Measurements from ENCODE around the gene CCDC90B.

Gene CCDC90B

GRCh38 chr11:83220260-83220659 lies 65.9 kb downstream of the CCDC90B start:
- TF ChIP-seq TSHZ2 (CRISPR knock-in tag; IDR thresholded peaks at IDR 0.05), result no peak
- no peak for TF ChIP-seq RARB (CRISPR knock-in tag; IDR thresholded peaks at IDR 0.05)
- TF ChIP-seq CSRNP3 (CRISPR knock-in tag; IDR thresholded peaks at IDR 0.05), result no peak
- no peak for TF ChIP-seq SNAI2 (CRISPR knock-in tag; IDR thresholded peaks at IDR 0.05)
- no peak for TF ChIP-seq CREB5 (CRISPR knock-in tag; IDR thresholded peaks at IDR 0.05; ENCODE audit: low read depth)
- TF ChIP-seq ZFP3 (CRISPR knock-in tag; IDR thresholded peaks at IDR 0.05), result no peak
- no peak for TF ChIP-seq ARNTL (CRISPR knock-in tag; IDR thresholded peaks at IDR 0.05; ENCODE audit: borderline replicate concordance, low read depth)
- no peak for TF ChIP-seq ZNF565 (CRISPR knock-in tag; conservative IDR thresholded peaks at IDR 0.05; ENCODE audit: low read depth)
- TF ChIP-seq ZNF8 (CRISPR knock-in tag; IDR thresholded peaks at IDR 0.05), result no peak
- no peak for TF ChIP-seq TCF4 (CRISPR knock-in tag; IDR thresholded peaks at IDR 0.05; ENCODE audit: borderline replicate concordance)
- no peak for TF ChIP-seq ZFP30 (CRISPR knock-in tag; IDR thresholded peaks at IDR 0.05)
- TF ChIP-seq OSR1 (CRISPR knock-in tag; IDR thresholded peaks at IDR 0.05), result no peak
- TF ChIP-seq ZC3H10 (CRISPR knock-in tag; IDR thresholded peaks at IDR 0.05), result no peak
- no peak for TF ChIP-seq ESRRG (CRISPR knock-in tag; IDR thresholded peaks at IDR 0.05)
- TF ChIP-seq TOX (CRISPR knock-in tag; IDR thresholded peaks at IDR 0.05; ENCODE audit: borderline replicate concordance), result no peak
- no peak for TF ChIP-seq PATZ1 (CRISPR knock-in tag; IDR thresholded peaks at IDR 0.05; ENCODE audit: borderline replicate concordance)
- no peak for ATAC-seq

- TF ChIP-seq ZFP3 (CRISPR knock-in tag; IDR thresholded peaks at IDR 0.05), result no peak
- no peak for TF ChIP-seq ZNF565 (CRISPR knock-in tag; conservative IDR thresholded peaks at IDR 0.05; ENCODE audit: low read depth)
- TF ChIP-seq BACH2 (CRISPR knock-in tag; IDR thresholded peaks at IDR 0.05; ENCODE audit: borderline replicate concordance), result no peak
- TF ChIP-seq RARB (CRISPR knock-in tag; IDR thresholded peaks at IDR 0.05), result no peak
- TF ChIP-seq ARNTL (CRISPR knock-in tag; IDR thresholded peaks at IDR 0.05; ENCODE audit: borderline replicate concordance, low read depth), result no peak
- no peak for TF ChIP-seq CSRNP3 (CRISPR knock-in tag; IDR thresholded peaks at IDR 0.05)
- TF ChIP-seq ISL1 (CRISPR knock-in tag; IDR thresholded peaks at IDR 0.05), result no peak
- TF ChIP-seq TOX (CRISPR knock-in tag; IDR thresholded peaks at IDR 0.05; ENCODE audit: borderline replicate concordance), result no peak
- TF ChIP-seq ZNF70 (CRISPR knock-in tag; IDR thresholded peaks at IDR 0.05), result no peak
- TF ChIP-seq ZFP30 (CRISPR knock-in tag; IDR thresholded peaks at IDR 0.05), result no peak
- no peak for ATAC-seq
Observed at GRCh38 chr11:83219095-83219494, 67.1 kb downstream of the CCDC90B start.
